Epithelial cell of esophagus (primary cell): Measurements from ENCODE around the gene POLA2.

Source experiments
- DNase-seq: peaks from one replicate; pipeline ENCODE4 v3.0.0; 2010; ENCODE audit warnings: low read depth
- H3K4me3 ChIP-seq: 2 replicates; pipeline ENCODE4 v1.5.1; 2011; ENCODE audit warnings: mild to moderate bottlenecking, low read length, control low read depth
- CTCF ChIP-seq: IDR thresholded peaks from 2 replicates; pipeline ENCODE4 v1.5.1; 2011; ENCODE audit warnings: low read depth, mild to moderate bottlenecking, low read length, control low read depth, inconsistent platforms; ENCODE audit not compliant: insufficient read depth; ENCODE audit errors: missing control alignments

POLA2 gene

GRCh38 chr11:65217441-65218423, 44.0 kb upstream of the POLA2 start:
- DNase-seq = no peak
- no peak for TF ChIP-seq CTCF
- no peak overlapping the region for H3K4me3 ChIP-seq

GRCh38 chr11:65218446-65218845, 43.3 kb upstream of the POLA2 start:
- no peak for TF ChIP-seq CTCF
- DNase-seq = no peak
- no peak overlapping the region for H3K4me3 ChIP-seq

GRCh38 chr11:65219930-65220213, 41.9 kb upstream of the POLA2 start:
- no peak overlapping the region for H3K4me3 ChIP-seq
- no peak for TF ChIP-seq CTCF
- peak; percentile 14 for DNase-seq

- DNase-seq = no peak
- no peak for TF ChIP-seq CTCF
Measured at GRCh38 chr11:65221026-65221425, 40.7 kb upstream of the POLA2 start.

GRCh38 chr11:65223011-65223410, 38.8 kb upstream of the POLA2 start:
- no peak for TF ChIP-seq CTCF
- no peak overlapping the region for H3K4me3 ChIP-seq
- no peak for DNase-seq

More at GRCh38 chr11:65221026-65221425, 40.7 kb upstream of the POLA2 start:
- H3K4me3 ChIP-seq = no peak overlapping the region

GRCh38 chr11:65224930-65225278, 36.9 kb upstream of the POLA2 start:
- TF ChIP-seq CTCF = no peak
- H3K4me3 ChIP-seq = no peak overlapping the region
- peak; percentile 90 for DNase-seq

GRCh38 chr11:65225279-65226102, 36.3 kb upstream of the POLA2 start:
- TF ChIP-seq CTCF = peak; percentile 57
- peak; percentile 86 for DNase-seq
- peak overlapping the region; percentile 31 for H3K4me3 ChIP-seq
